Upper lobe of left lung (tissue), 4 donors: ENCODE data around the gene APBA1.

Experiments
- EP300 ChIP-seq, 4 donors: sonication (generic); formaldehyde crosslinking; IDR thresholded peaks; one replicate each; pipeline ENCODE4 v1.5.1; 2017; ENCODE audit warnings: antibody characterized with exemption in 4 of 4, control low read depth in 2 of 4
- POLR2A ChIP-seq, 4 donors: fragments of 450-650 bp; IDR thresholded peaks; one replicate each; pipeline ENCODE4 v1.5.1; 2016 to 2017; ENCODE audit warnings: antibody characterized with exemption in 4 of 4, mild to moderate bottlenecking in 2 of 4
- POLR2AphosphoS5 ChIP-seq, 2 donors: sonication (generic); formaldehyde crosslinking; IDR thresholded peaks; one replicate each; pipeline ENCODE4 v1.5.1; 2017; ENCODE audit warnings: antibody characterized with exemption in 2 of 2
- TF ChIP-seq, protein P1 (sequence below), 6 experiments: fragments of 450-650 bp in 4 of 6; fragments of 200-600 bp in 2 of 6; sonication (generic) in 2 of 6; IDR thresholded peaks; one replicate each; pipeline ENCODE4 v1.5.1; 2016 to 2019; ENCODE audit warnings: antibody characterized with exemption in 6 of 6

DNA sequence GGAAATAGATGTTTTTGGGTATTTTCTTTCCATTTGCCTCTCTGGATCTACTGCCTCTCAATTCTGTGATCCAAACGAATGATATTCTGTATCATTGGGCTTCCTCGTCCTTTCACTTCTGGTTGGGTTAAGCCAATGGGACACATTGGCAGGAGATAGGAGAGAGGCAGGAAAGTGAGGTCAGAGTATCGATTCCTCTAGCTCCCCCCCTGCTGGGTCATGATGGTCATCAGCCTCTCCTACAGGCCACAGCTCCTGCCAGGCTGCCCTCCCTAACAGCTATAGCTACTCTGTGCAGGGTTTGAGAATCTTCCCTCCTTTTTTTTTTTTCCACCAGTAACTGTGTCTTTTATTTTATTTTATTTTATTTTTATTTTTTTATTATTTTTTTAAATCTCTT is 39.4 kb downstream of the APBA1 start:
- TF ChIP-seq, protein P1, sequence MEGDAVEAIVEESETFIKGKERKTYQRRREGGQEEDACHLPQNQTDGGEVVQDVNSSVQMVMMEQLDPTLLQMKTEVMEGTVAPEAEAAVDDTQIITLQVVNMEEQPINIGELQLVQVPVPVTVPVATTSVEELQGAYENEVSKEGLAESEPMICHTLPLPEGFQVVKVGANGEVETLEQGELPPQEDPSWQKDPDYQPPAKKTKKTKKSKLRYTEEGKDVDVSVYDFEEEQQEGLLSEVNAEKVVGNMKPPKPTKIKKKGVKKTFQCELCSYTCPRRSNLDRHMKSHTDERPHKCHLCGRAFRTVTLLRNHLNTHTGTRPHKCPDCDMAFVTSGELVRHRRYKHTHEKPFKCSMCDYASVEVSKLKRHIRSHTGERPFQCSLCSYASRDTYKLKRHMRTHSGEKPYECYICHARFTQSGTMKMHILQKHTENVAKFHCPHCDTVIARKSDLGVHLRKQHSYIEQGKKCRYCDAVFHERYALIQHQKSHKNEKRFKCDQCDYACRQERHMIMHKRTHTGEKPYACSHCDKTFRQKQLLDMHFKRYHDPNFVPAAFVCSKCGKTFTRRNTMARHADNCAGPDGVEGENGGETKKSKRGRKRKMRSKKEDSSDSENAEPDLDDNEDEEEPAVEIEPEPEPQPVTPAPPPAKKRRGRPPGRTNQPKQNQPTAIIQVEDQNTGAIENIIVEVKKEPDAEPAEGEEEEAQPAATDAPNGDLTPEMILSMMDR (IDR thresholded peaks at IDR 0.05) = no peak
- TF ChIP-seq POLR2A (IDR thresholded peaks at IDR 0.05) (no peak), POLR2AphosphoS5 (IDR thresholded peaks at IDR 0.05) (no peak), EP300 (IDR thresholded peaks at IDR 0.05) (no peak)
